ENCODE results near the gene MADD. TPM values are rescaled to one million over a fixed set of nuclear protein-coding genes. Genes with fewer than 3 reads are reported as not detected.

The MADD gene
- total and polyA plus RNA-seq, 4 donors: 46.4 to 130 (median 90.9) TPM

GRCh38 chr11:47248664-47249377 lies 21.1 kb upstream of the MADD start, which contains the start of gene ACP2:
Gene ACP2, minus strand, starts transcription at chr11:47248814. Its CDS starts 25 bp downstream, at chr11:47248789.
- peak; percentile 79 to 97 (median 90) for DNase-seq (ENCODE audit: low read depth in 4 of 6, low spot score in 6 of 6)
- Histone ChIP-seq H3K9me3 (ENCODE audit: control insufficient read depth, insufficient read depth, low read length) (no peaks in the 10 kb centered on the region), H3K27ac (ENCODE audit: low read depth, low read length) (peak within 1 kb of the TSS; percentile 87), H3K4me1 (ENCODE audit: control insufficient read depth, insufficient read depth, low read length) (peaks cover 19% of the 10 kb centered on the region), H3K27me3 (ENCODE audit: control insufficient read depth, insufficient read depth, low read length) (no peaks in the 10 kb centered on the region), H3K4me3 (ENCODE audit: low read depth, low read length) (peak within 1 kb of the TSS; percentile 92), H3K36me3 (ENCODE audit: control insufficient read depth, insufficient read depth, low read length) (peaks cover 25% of the 10 kb centered on the region)
- WGBS (ENCODE audit: insufficient coverage): under 1% methylated on average over 45 of the region's 45 CpGs

DNA sequence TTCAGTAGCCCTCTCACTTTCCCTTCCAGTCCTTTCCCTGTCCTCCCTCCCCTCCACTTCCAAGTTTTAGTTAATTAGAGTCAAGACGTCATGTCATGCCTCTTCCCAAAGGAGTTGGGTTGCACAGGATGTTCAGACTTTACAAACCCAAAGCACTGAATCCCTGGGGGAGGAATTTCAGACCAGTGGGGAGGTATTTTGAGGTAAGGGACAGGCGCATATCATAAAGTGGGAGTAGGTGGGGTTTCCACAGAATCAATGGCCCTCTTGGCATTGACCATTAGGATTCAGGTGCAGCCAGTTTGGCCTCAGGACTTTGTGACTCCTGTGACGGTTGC lies 20.6 kb upstream of the MADD start:
- Histone ChIP-seq H3K36me3 (ENCODE audit: control insufficient read depth, insufficient read depth, low read length) (peaks cover 20% of the 10 kb centered on the region), H3K27ac (ENCODE audit: low read depth, low read length) (peak overlapping the region; percentile 87), H3K4me1 (ENCODE audit: control insufficient read depth, insufficient read depth, low read length) (peaks cover 25% of the 10 kb centered on the region), H3K27me3 (ENCODE audit: control insufficient read depth, insufficient read depth, low read length) (no peaks in the 10 kb centered on the region), H3K4me3 (ENCODE audit: low read depth, low read length) (peak overlapping the region; percentile 92), H3K9me3 (ENCODE audit: control insufficient read depth, insufficient read depth, low read length) (no peaks in the 10 kb centered on the region)
- DNase-seq (ENCODE audit: low read depth in 4 of 6, low spot score in 6 of 6): no peak
- 74% methylated on average over 2 of the region's 3 CpGs for WGBS (ENCODE audit: insufficient coverage)

GRCh38 chr11:47251751-47252150 lies 18.2 kb upstream of the MADD start:
- H3K27ac ChIP-seq (ENCODE audit: low read depth, low read length): no peak overlapping the region
- peaks cover 32% of the 10 kb centered on the region for H3K4me1 ChIP-seq (ENCODE audit: control insufficient read depth, insufficient read depth, low read length)
- WGBS (ENCODE audit: insufficient coverage): no CpG with 5 or more reads among the region's 3 CpGs
- no peak for DNase-seq (ENCODE audit: low read depth in 4 of 6, low spot score in 6 of 6)
- H3K36me3 ChIP-seq (ENCODE audit: control insufficient read depth, insufficient read depth, low read length): peaks cover 2% of the 10 kb centered on the region
- no peaks in the 10 kb centered on the region for H3K9me3 ChIP-seq (ENCODE audit: control insufficient read depth, insufficient read depth, low read length)
- no peaks in the 10 kb centered on the region for H3K27me3 ChIP-seq (ENCODE audit: control insufficient read depth, insufficient read depth, low read length)
- no peak overlapping the region for H3K4me3 ChIP-seq (ENCODE audit: low read depth, low read length)

GRCh38 chr11:47253660-47254059 lies 16.3 kb upstream of the MADD start:
- Histone ChIP-seq H3K27ac (ENCODE audit: low read depth, low read length) (peak overlapping the region; percentile 80), H3K9me3 (ENCODE audit: control insufficient read depth, insufficient read depth, low read length) (no peaks in the 10 kb centered on the region), H3K36me3 (ENCODE audit: control insufficient read depth, insufficient read depth, low read length) (peaks cover 2% of the 10 kb centered on the region), H3K27me3 (ENCODE audit: control insufficient read depth, insufficient read depth, low read length) (no peaks in the 10 kb centered on the region), H3K4me3 (ENCODE audit: low read depth, low read length) (no peak overlapping the region), H3K4me1 (ENCODE audit: control insufficient read depth, insufficient read depth, low read length) (peaks cover 41% of the 10 kb centered on the region)
- no peak for DNase-seq (ENCODE audit: low read depth in 4 of 6, low spot score in 6 of 6)
- 85% methylated on average over 2 of the region's 2 CpGs for WGBS (ENCODE audit: insufficient coverage)

DNA sequence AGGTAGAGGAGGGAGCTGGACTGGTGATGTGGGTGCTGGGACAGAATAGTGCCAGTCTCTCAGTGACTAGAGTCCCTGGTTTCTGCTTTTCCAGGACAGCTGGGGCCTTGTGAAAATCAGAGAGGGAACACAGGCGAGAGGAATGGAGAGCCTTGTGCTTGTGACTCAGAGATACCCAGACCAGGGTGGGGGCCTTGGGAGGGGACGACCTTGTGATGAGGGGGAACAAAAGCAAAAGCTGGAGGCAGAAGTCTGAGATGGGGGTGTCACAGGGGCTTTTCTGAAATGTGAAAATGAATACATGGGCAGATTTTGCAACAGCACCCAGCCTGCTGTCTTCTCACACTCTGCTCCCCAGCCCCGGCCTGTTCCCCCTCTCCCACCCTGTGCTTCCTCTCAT lies 15.5 kb upstream of the MADD start:
- Histone ChIP-seq H3K36me3 (ENCODE audit: control insufficient read depth, insufficient read depth, low read length) (peaks cover 2% of the 10 kb centered on the region), H3K27me3 (ENCODE audit: control insufficient read depth, insufficient read depth, low read length) (no peaks in the 10 kb centered on the region), H3K9me3 (ENCODE audit: control insufficient read depth, insufficient read depth, low read length) (no peaks in the 10 kb centered on the region), H3K4me3 (ENCODE audit: low read depth, low read length) (no peak overlapping the region), H3K4me1 (ENCODE audit: control insufficient read depth, insufficient read depth, low read length) (peaks cover 38% of the 10 kb centered on the region), H3K27ac (ENCODE audit: low read depth, low read length) (peak overlapping the region; percentile 80)
- no peak for DNase-seq (ENCODE audit: low read depth in 4 of 6, low spot score in 6 of 6)
- WGBS (ENCODE audit: insufficient coverage): 76% methylated on average over 3 of the region's 3 CpGs

DNA sequence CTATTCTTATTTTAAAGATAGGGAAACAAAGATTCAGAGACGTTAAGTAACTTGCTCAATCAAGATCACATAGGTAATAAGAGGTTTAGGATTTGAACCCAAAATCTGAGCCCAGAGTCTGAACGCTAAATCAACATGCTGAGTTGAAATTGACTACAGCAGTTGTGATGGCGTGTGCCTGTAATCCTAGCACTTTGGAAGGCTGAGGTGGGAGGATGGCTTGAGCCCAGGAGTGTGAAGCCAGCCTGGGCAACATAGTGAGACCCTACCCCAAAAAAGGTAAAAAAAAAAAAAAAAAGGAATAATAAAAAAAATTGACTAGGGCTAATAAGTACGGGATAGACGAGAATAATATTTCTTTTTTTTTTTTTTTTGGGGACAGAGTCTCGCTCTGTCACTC lies 13.6 kb upstream of the MADD start:
- H3K27me3 ChIP-seq (ENCODE audit: control insufficient read depth, insufficient read depth, low read length): no peaks in the 10 kb centered on the region
- no peak for DNase-seq (ENCODE audit: low read depth in 4 of 6, low spot score in 6 of 6)
- H3K36me3 ChIP-seq (ENCODE audit: control insufficient read depth, insufficient read depth, low read length): peaks cover 9% of the 10 kb centered on the region
- no peaks in the 10 kb centered on the region for H3K9me3 ChIP-seq (ENCODE audit: control insufficient read depth, insufficient read depth, low read length)
- H3K4me1 ChIP-seq (ENCODE audit: control insufficient read depth, insufficient read depth, low read length): peaks cover 36% of the 10 kb centered on the region
- H3K4me3 ChIP-seq (ENCODE audit: low read depth, low read length): no peak overlapping the region
- no peak overlapping the region for H3K27ac ChIP-seq (ENCODE audit: low read depth, low read length)
- WGBS (ENCODE audit: insufficient coverage): 100% methylated on average over 2 of the region's 6 CpGs

GRCh38 chr11:47257177-47257516 lies 12.8 kb upstream of the MADD start:
- H3K4me1 ChIP-seq (ENCODE audit: control insufficient read depth, insufficient read depth, low read length): peaks cover 36% of the 10 kb centered on the region

GRCh38 chr11:47257517-47258316 lies 12.2 kb upstream of the MADD start, which contains the start of gene NR1H3:
Gene NR1H3, plus strand, starts transcription at chr11:47257996. Its CDS starts 1,221 bp downstream, at chr11:47259217.
- Histone ChIP-seq H3K4me3 (ENCODE audit: low read depth, low read length) (peak within 1 kb of the TSS; percentile 31), H3K4me1 (ENCODE audit: control insufficient read depth, insufficient read depth, low read length) (peaks cover 36% of the 10 kb centered on the region)
- 15% methylated on average over 12 of the region's 15 CpGs for WGBS (ENCODE audit: insufficient coverage)

More at GRCh38 chr11:47257177-47257516, 12.8 kb upstream of the MADD start:
- DNase-seq (ENCODE audit: low read depth in 4 of 6, low spot score in 6 of 6): no peak
- no peaks in the 10 kb centered on the region for H3K9me3 ChIP-seq (ENCODE audit: control insufficient read depth, insufficient read depth, low read length)
- H3K36me3 ChIP-seq (ENCODE audit: control insufficient read depth, insufficient read depth, low read length): peaks cover 15% of the 10 kb centered on the region
- H3K4me3 ChIP-seq (ENCODE audit: low read depth, low read length): peak overlapping the region; percentile 31
- 100% methylated on average over 1 of the region's 2 CpGs for WGBS (ENCODE audit: insufficient coverage)
- no peaks in the 10 kb centered on the region for H3K27me3 ChIP-seq (ENCODE audit: control insufficient read depth, insufficient read depth, low read length)
- peak overlapping the region; percentile 88 for H3K27ac ChIP-seq (ENCODE audit: low read depth, low read length)

GRCh38 chr11:47258317-47258902 lies 11.5 kb upstream of the MADD start:
- Histone ChIP-seq H3K4me3 (ENCODE audit: low read depth, low read length) (peak overlapping the region; percentile 31), H3K9me3 (ENCODE audit: control insufficient read depth, insufficient read depth, low read length) (no peaks in the 10 kb centered on the region), H3K27ac (ENCODE audit: low read depth, low read length) (peak overlapping the region; percentile 88), H3K27me3 (ENCODE audit: control insufficient read depth, insufficient read depth, low read length) (no peaks in the 10 kb centered on the region), H3K36me3 (ENCODE audit: control insufficient read depth, insufficient read depth, low read length) (peaks cover 17% of the 10 kb centered on the region), H3K4me1 (ENCODE audit: control insufficient read depth, insufficient read depth, low read length) (peaks cover 36% of the 10 kb centered on the region)
- no peak for DNase-seq (ENCODE audit: low read depth in 4 of 6, low spot score in 6 of 6)
- 73% methylated on average over 5 of the region's 11 CpGs for WGBS (ENCODE audit: insufficient coverage)

More at GRCh38 chr11:47257517-47258316, 12.2 kb upstream of the MADD start, which contains the start of gene NR1H3:
- peaks cover 15% of the 10 kb centered on the region for H3K36me3 ChIP-seq (ENCODE audit: control insufficient read depth, insufficient read depth, low read length)
- no peaks in the 10 kb centered on the region for H3K9me3 ChIP-seq (ENCODE audit: control insufficient read depth, insufficient read depth, low read length)
- H3K27ac ChIP-seq (ENCODE audit: low read depth, low read length): peak within 1 kb of the TSS; percentile 88
- no peaks in the 10 kb centered on the region for H3K27me3 ChIP-seq (ENCODE audit: control insufficient read depth, insufficient read depth, low read length)
- DNase-seq (ENCODE audit: low read depth in 4 of 6, low spot score in 6 of 6): peak in 2 of 6 donors; percentile 30 to 80

All from spinal cord (tissue), 10 donors.